K562 (cell line): ENCODE results near the gene SESN3. TPM values are rescaled to one million over a fixed set of nuclear protein-coding genes. Genes with fewer than 3 reads are reported as not detected.

Experiments used
- ATAC-seq: fragments of 200-7000 bp; cut with Tn5 transposase; 3 replicates; pipeline ENCODE4 v1.9.1; 2020; ENCODE audit warnings: moderate library complexity
- BruUV-seq: library from RNA; stranded (reverse); fragments of 400-500 nt; replicated peaks from 2 replicates; lab custom pipeline; 2021; lab: Mats Ljungman, UMichigan
- CTCF ChIA-PET: fragments of 300-600 bp; formaldehyde crosslinking; extraction: SDS; loops from one replicate; lab custom pipeline; 2021; ENCODE audit warnings: low intra/inter-chr PET ratio; lab: Yijun Ruan, JAX
- POLR2A ChIA-PET: fragments of 300-600, 350-650 bp; sonication (Branson Sonifier 250); formaldehyde crosslinking; extraction: SDS; loops from one replicate; lab custom pipeline; 2021; ENCODE audit warnings: antibody characterized with exemption, inconsistent platforms; lab: Yijun Ruan, JAX
- DNase-seq, 4 experiments: peaks; one replicate each; pipeline versions ENCODE4 v3.0.0 to v3.0.0-alpha.2; 2011 to 2018; ENCODE audit warnings: low spot score in 3 of 4, mixed read lengths in 3 of 4; ENCODE audit errors: extremely low read depth in 1 of 4
- FAIRE-seq: peaks from 2 replicates; lab custom pipeline; 2011; peaks lifted over from hg19 to GRCh38; lab: Jason Lieb, UNC
- H2AFZ ChIP-seq: 2 replicates; pipeline ENCODE4 v1.6.0; 2011; ENCODE audit warnings: low read depth, low read length, control low read depth, inconsistent platforms
- H3K27ac ChIP-seq: fragments of 200-600 bp; 3 replicates; pipeline ENCODE4 v1.8.0; 2011; ENCODE audit warnings: low read depth, mild to moderate bottlenecking, control low read depth, inconsistent platforms, low read length, moderate library complexity, mixed read lengths; ENCODE audit errors: extremely low read depth
- H3K27me3 ChIP-seq, 2 experiments: fragments of 300-600 bp in 1 of 2; 2 replicates in 1 of 2; 3 replicates in 1 of 2; pipeline versions ENCODE4 v1.6.0 to v1.8.0; 2011; ENCODE audit warnings: inconsistent platforms in 2 of 2, low read length in 2 of 2, mild to moderate bottlenecking in 1 of 2, mixed read lengths in 1 of 2, moderate library complexity in 1 of 2; ENCODE audit not compliant: control insufficient read depth in 2 of 2, insufficient read depth in 2 of 2
- H3K36me3 ChIP-seq: fragments of 300-600 bp; 3 replicates; pipeline ENCODE4 v1.8.0; 2011; ENCODE audit warnings: mild to moderate bottlenecking, low read length, inconsistent platforms; ENCODE audit not compliant: control insufficient read depth, insufficient read depth
- H3K4me1 ChIP-seq, 2 experiments: fragments of 200-600 bp in 1 of 2; replicated peaks in 1 of 2; 2 replicates in 1 of 2; 3 replicates in 1 of 2; pipeline versions ENCODE4 v1.5.1 to v1.8.0; 2011; ENCODE audit warnings: inconsistent platforms in 2 of 2, low read length in 2 of 2, mild to moderate bottlenecking in 1 of 2, mixed read lengths in 1 of 2, moderate library complexity in 1 of 2; ENCODE audit not compliant: control insufficient read depth in 2 of 2, insufficient read depth in 2 of 2
- H3K4me2 ChIP-seq: 2 replicates; pipeline ENCODE4 v1.6.1; 2011; ENCODE audit warnings: low read length, control low read depth, inconsistent platforms, mixed read lengths; ENCODE audit not compliant: insufficient read depth
- H3K4me3 ChIP-seq: fragments of 200-600 bp; sonication (generic), shearing (Covaris generic); 2 replicates; pipeline ENCODE4 v1.5.1; 2016; ENCODE audit warnings: control low read depth, inconsistent platforms
- H3K79me2 ChIP-seq: fragments of 200-600 bp; 3 replicates; pipeline ENCODE4 v1.8.0; 2011; ENCODE audit warnings: low read length, inconsistent platforms; ENCODE audit not compliant: control insufficient read depth, insufficient read depth
- H3K9ac ChIP-seq, 2 experiments: 2 replicates each; pipeline versions ENCODE4 v1.6.0 to v1.6.1; 2011; ENCODE audit warnings: low read depth in 2 of 2, low read length in 2 of 2, control low read depth in 1 of 2, inconsistent platforms in 1 of 2, mild to moderate bottlenecking in 1 of 2, mixed read lengths in 1 of 2; ENCODE audit not compliant: insufficient read depth in 1 of 2
- H3K9me1 ChIP-seq: one replicate; pipeline ENCODE4 v1.6.0; 2011; ENCODE audit warnings: inconsistent platforms, mild to moderate bottlenecking, low read length, moderate library complexity; ENCODE audit not compliant: control insufficient read depth, insufficient read depth
- H3K9me3 ChIP-seq: replicated peaks from 2 replicates; pipeline ENCODE4 v1.5.1; 2011; ENCODE audit warnings: low read depth, low read length, inconsistent platforms; ENCODE audit not compliant: control insufficient read depth, insufficient read depth
- H4K20me1 ChIP-seq: replicated peaks from 2 replicates; pipeline ENCODE4 v1.6.1; 2011; ENCODE audit warnings: low read length, inconsistent platforms, mixed read lengths; ENCODE audit not compliant: control insufficient read depth, insufficient read depth
- CBX8 ChIP-seq: fragments of 200-600 bp; sonication (generic); IDR thresholded peaks from 2 replicates; pipeline ENCODE4 v1.6.1; 2012; ENCODE audit warnings: borderline replicate concordance, mixed run types, low read depth, mild to moderate bottlenecking, moderate library complexity, mixed read lengths, low read length, control low read depth, inconsistent platforms; ENCODE audit not compliant: poor library complexity, severe bottlenecking; ENCODE audit errors: extremely low read depth
- ETV1 ChIP-seq: fragments of 450-650 bp; conservative IDR thresholded peaks from 2 replicates; pipeline ENCODE4 v1.6.1; 2016; ENCODE audit warnings: missing genetic modification characterization, control low read depth, low read depth, missing compliant biosample characterization
- KDM4B ChIP-seq, 2 experiments: fragments of 450-650 bp in 1 of 2; sonication (generic) in 1 of 2; IDR thresholded peaks; 2 replicates each; pipeline ENCODE4 v1.6.1; 2016 to 2017; ENCODE audit warnings: borderline replicate concordance in 2 of 2, antibody characterized with exemption in 1 of 2, low read depth in 1 of 2, mild to moderate bottlenecking in 1 of 2
- PTTG1 ChIP-seq: fragments of 450-650 bp; IDR thresholded peaks from 2 replicates; pipeline ENCODE4 v1.6.1; 2016; ENCODE audit warnings: low read depth, mild to moderate bottlenecking, missing genetic modification characterization, missing compliant biosample characterization
- SOX6 ChIP-seq: fragments of 450-650 bp; IDR thresholded peaks from 2 replicates; pipeline ENCODE4 v1.6.1; 2014; ENCODE audit warnings: mild to moderate bottlenecking
- TFAM ChIP-seq: fragments of 250-450 bp; sonication (Bioruptor Pico); conservative IDR thresholded peaks from 2 replicates; pipeline ENCODE4 v1.5.0; 2021; ENCODE audit warnings: mild to moderate bottlenecking, moderate library complexity
- ZNF316 ChIP-seq: fragments of 450-650 bp; IDR thresholded peaks from 2 replicates; pipeline ENCODE4 v1.6.1; 2016
- ZNF586 ChIP-seq: fragments of 450-650 bp; formaldehyde crosslinking; conservative IDR thresholded peaks from 2 replicates; pipeline ENCODE4 v1.4.0; 2020; ENCODE audit warnings: mild to moderate bottlenecking, moderate library complexity
- WGBS: fragments of 100-300 bp; shearing (Covaris generic); methylation state at CpG from one replicate; pipeline ENCODE4 v1.1.6; 2016; ENCODE audit warnings: low coverage, mixed read lengths; ENCODE audit not compliant: insufficient coverage; ENCODE audit errors: missing lambda C conversion rate; 5-methylcytosine and 5-hydroxymethylcytosine counted together
- in situ Hi-C: fragments of 300-500 bp; cut with MboI; formaldehyde crosslinking; loops from 4 replicates; pipeline ENCODE4 v1.15.0; 2018; ENCODE audit warnings: inconsistent platforms, mixed read lengths
- intact Hi-C: fragments of 100-400 bp; cut with micrococcal nuclease; formaldehyde crosslinking; loops from 2 replicates; pipeline ENCODE4 v1.14.2; 2022
- polyA plus RNA-seq, 8 experiments: library from polyadenylated mRNA; depleted of rRNA in 4 of 8; stranded (reverse) in 5 of 8; unstranded in 3 of 8; fragments of >200 nt; fragmentation: Nextera tagmentation in 2 of 8; fragmentation: Illumina TruSeq in 1 of 8; extraction: Ambion mirVana in 2 of 8; extraction: Trizol in 1 of 8; gene quantifications; 2 replicates each; pipeline versions ENCODE4 v1.2.1 to v1.2.3, GENCODE V29; 2011 to 2014; ENCODE audit warnings: inconsistent platforms in 1 of 8, missing spikeins in 1 of 8
- total RNA-seq, 7 experiments: library from RNA; depleted of rRNA in 6 of 7; stranded (reverse); fragments of >200 nt in 6 of 7; fragmentation: Illumina TruSeq in 2 of 7; extraction: Trizol in 2 of 7; gene quantifications; 2 replicates each; pipeline versions ENCODE4 v1.2.1 to v1.2.3, GENCODE V29; 2011 to 2021; ENCODE audit warnings: low replicate concordance in 1 of 7
- TF ChIP-seq, protein P1 (sequence below): fragments of 250-450 bp; sonication (Bioruptor Pico); IDR thresholded peaks from 2 replicates; pipeline ENCODE4 v1.5.0; 2020; ENCODE audit warnings: mild to moderate bottlenecking
- TF ChIP-seq, protein P2 (sequence below), 2 experiments: IDR thresholded peaks; 2 replicates each; pipeline ENCODE4 v1.6.1; 2011; ENCODE audit warnings: borderline replicate concordance in 1 of 2, control low read depth in 1 of 2, low read depth in 1 of 2, low read length in 1 of 2, mild to moderate bottlenecking in 1 of 2, mixed read lengths in 1 of 2, moderate library complexity in 1 of 2; ENCODE audit not compliant: insufficient read depth in 1 of 2, insufficient read length in 1 of 2, poor library complexity in 1 of 2, severe bottlenecking in 1 of 2; ENCODE audit errors: extremely low read depth in 1 of 2
- TF ChIP-seq, protein P3 (sequence below), 2 experiments: fragments of 450-650 bp; conservative IDR thresholded peaks; 2 replicates each; pipeline ENCODE4 v1.6.1; 2017; ENCODE audit warnings: mild to moderate bottlenecking in 2 of 2, moderate library complexity in 2 of 2
- TF ChIP-seq, protein P4 (sequence below): fragments of 200-800 bp; sonication (Bioruptor generic); IDR thresholded peaks from 2 replicates; pipeline ENCODE4 v1.6.1; 2017; ENCODE audit warnings: missing genetic modification characterization, missing compliant biosample characterization

Gene SESN3
- total and polyA plus RNA-seq, 9 of the 15 experiments (the other 6 are each of a cell fraction or from before 2014, with no cell fraction given): 0.44 to 2.6 (median 1.5) TPM

DNA sequence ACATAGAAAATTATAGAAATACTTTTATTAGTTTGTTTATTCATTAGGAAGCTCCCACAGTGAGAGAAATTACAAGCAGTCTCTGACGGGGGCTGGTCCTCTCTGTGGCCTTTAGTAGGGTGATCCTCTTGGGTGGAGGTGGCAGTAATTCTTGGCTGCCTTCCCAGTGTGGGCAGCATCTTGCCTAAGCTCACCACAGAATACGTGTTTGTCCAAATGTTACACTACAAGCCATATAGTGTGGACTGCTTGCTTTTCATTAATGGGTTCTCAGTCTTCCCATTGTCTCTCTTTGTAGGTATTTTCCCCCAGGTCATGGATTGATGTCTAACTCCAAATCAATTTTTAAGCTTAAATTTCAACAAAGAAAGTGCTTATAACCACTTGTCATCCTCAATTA is 98.0 kb downstream of the SESN3 start (continued):
- TF ChIP-seq, protein P1, sequence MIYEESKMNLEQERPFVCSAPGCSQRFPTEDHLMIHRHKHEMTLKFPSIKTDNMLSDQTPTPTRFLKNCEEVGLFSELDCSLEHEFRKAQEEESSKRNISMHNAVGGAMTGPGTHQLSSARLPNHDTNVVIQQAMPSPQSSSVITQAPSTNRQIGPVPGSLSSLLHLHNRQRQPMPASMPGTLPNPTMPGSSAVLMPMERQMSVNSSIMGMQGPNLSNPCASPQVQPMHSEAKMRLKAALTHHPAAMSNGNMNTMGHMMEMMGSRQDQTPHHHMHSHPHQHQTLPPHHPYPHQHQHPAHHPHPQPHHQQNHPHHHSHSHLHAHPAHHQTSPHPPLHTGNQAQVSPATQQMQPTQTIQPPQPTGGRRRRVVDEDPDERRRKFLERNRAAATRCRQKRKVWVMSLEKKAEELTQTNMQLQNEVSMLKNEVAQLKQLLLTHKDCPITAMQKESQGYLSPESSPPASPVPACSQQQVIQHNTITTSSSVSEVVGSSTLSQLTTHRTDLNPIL (CRISPR knock-in tag): no peak
- TF ChIP-seq SOX6: no peak
- TF ChIP-seq PTTG1 (tag): no peak
- TF ChIP-seq ETV1 (tag): no peak
- TF ChIP-seq ZNF316: no peak
- TF ChIP-seq, protein P2, sequence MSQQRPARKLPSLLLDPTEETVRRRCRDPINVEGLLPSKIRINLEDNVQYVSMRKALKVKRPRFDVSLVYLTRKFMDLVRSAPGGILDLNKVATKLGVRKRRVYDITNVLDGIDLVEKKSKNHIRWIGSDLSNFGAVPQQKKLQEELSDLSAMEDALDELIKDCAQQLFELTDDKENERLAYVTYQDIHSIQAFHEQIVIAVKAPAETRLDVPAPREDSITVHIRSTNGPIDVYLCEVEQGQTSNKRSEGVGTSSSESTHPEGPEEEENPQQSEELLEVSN (IDR thresholded peaks at IDR 0.05; ENCODE audit: borderline replicate concordance in 1 of 2, extremely low read depth in 1 of 2, insufficient read depth in 1 of 2, insufficient read length in 1 of 2, low read depth in 1 of 2, low read length in 1 of 2, poor library complexity in 1 of 2, severe bottlenecking in 1 of 2): no peak
- no peak for TF ChIP-seq TFAM (CRISPR knock-in tag)
- TF ChIP-seq CBX8: no peak

DNA sequence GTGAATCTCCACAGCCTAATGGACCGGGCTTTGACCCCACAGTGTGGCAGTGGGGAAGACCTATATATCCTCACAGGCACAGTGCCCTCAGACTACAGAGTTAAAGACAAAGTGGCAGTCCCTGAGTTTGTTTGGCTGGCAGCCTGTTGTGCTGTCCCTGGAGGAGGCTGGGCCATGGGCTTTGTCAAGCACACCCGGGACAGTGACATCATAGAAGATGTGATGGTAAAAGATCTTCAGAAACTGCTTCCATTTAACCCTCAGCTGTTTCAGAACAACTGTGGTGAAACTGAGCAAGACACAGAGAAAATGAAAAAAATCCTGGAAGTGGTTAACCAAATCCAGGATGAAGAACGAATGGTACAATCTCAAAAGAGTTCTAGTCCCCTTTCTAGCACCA is 102.4 kb downstream of the SESN3 start:
- WGBS: 73% methylated on average over 3 of the region's 3 CpGs
- DNase-seq (no peak), FAIRE-seq (no peak), ATAC-seq (no peak)
- CTCF ChIA-PET: no interaction called here
- H3K9me1 ChIP-seq: no peaks in the 10 kb centered on the region
- no peaks in the 10 kb centered on the region for H3K9me3 ChIP-seq
- H2AFZ ChIP-seq: no peak overlapping the region
- no peaks in the 10 kb centered on the region for H3K4me1 ChIP-seq
- H3K9ac ChIP-seq: no peak overlapping the region
- TF ChIP-seq, protein P3, sequence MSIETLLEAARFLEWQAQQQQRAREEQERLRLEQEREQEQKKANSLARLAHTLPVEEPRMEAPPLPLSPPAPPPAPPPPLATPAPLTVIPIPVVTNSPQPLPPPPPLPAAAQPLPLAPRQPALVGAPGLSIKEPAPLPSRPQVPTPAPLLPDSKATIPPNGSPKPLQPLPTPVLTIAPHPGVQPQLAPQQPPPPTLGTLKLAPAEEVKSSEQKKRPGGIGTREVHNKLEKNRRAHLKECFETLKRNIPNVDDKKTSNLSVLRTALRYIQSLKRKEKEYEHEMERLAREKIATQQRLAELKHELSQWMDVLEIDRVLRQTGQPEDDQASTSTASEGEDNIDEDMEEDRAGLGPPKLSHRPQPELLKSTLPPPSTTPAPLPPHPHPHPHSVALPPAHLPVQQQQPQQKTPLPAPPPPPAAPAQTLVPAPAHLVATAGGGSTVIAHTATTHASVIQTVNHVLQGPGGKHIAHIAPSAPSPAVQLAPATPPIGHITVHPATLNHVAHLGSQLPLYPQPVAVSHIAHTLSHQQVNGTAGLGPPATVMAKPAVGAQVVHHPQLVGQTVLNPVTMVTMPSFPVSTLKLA (conservative IDR thresholded peaks at IDR 0.05): no peak
- TF ChIP-seq KDM4B (IDR thresholded peaks at IDR 0.05; ENCODE audit: borderline replicate concordance in 2 of 2, low read depth in 1 of 2): no peak
- TF ChIP-seq, protein P4, sequence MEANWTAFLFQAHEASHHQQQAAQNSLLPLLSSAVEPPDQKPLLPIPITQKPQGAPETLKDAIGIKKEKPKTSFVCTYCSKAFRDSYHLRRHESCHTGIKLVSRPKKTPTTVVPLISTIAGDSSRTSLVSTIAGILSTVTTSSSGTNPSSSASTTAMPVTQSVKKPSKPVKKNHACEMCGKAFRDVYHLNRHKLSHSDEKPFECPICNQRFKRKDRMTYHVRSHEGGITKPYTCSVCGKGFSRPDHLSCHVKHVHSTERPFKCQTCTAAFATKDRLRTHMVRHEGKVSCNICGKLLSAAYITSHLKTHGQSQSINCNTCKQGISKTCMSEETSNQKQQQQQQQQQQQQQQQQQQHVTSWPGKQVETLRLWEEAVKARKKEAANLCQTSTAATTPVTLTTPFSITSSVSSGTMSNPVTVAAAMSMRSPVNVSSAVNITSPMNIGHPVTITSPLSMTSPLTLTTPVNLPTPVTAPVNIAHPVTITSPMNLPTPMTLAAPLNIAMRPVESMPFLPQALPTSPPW (CRISPR knock-in tag): no peak
- no peak for TF ChIP-seq ZNF586 (CRISPR knock-in tag)
- POLR2A ChIA-PET: no interaction called here
- no peak overlapping the region for H3K4me3 ChIP-seq
- peaks cover 7% of the 10 kb centered on the region; the same call in 2 of the 3 replicates for H3K36me3 ChIP-seq
- no peak overlapping the region for H3K27ac ChIP-seq
- H3K4me2 ChIP-seq: no peak overlapping the region
- BruUV-seq: no TSS peak
- in situ Hi-C loops: no loop called here
- no peaks in the 10 kb centered on the region for H4K20me1 ChIP-seq
- intact Hi-C loops: no loop called here
- H3K79me2 ChIP-seq: no peaks in the 10 kb centered on the region
- H3K27me3 ChIP-seq: no peaks in the 10 kb centered on the region
